GM20000 (cell line): ENCODE measurements around the gene DEPDC5.
A peak's percentile ranks its signal among the peaks of the same experiment; 100 is the strongest.

Experiments used
- DNase-seq: peaks from one replicate; pipeline ENCODE4 v3.0.0; 2012; ENCODE audit warnings: low spot score
- CTCF ChIP-seq: IDR thresholded peaks from 2 replicates; pipeline ENCODE4 v1.5.1; 2012; ENCODE audit warnings: mild to moderate bottlenecking, control low read depth; ENCODE audit errors: extremely low read depth, missing control alignments

The DEPDC5 gene

GRCh38 chr22:31937341-31937740 lies 183.5 kb downstream of the DEPDC5 start:
- no peak for DNase-seq
- no peak for TF ChIP-seq CTCF

- DNase-seq, result no peak
- no peak for TF ChIP-seq CTCF
Observed at GRCh38 chr22:31938296-31938695, 184.5 kb downstream of the DEPDC5 start.

GRCh38 chr22:31940506-31940905 lies 186.7 kb downstream of the DEPDC5 start:
- TF ChIP-seq CTCF, result no peak
- no peak for DNase-seq

GRCh38 chr22:31942091-31942490 lies 188.3 kb downstream of the DEPDC5 start:
- no peak for TF ChIP-seq CTCF
- DNase-seq, result no peak

GRCh38 chr22:31943206-31943977 lies 189.6 kb downstream of the DEPDC5 start:
- TF ChIP-seq CTCF, result no peak
- no peak for DNase-seq

GRCh38 chr22:31943978-31944699 lies 190.3 kb downstream of the DEPDC5 start, which contains the start of gene YWHAH:
Gene YWHAH (plus strand): TSS chr22:31944535. CDS start chr22:31944734, 199 bp downstream.
- no peak for TF ChIP-seq CTCF
- peak; percentile 99 for DNase-seq
